ENCODE data around the gene CLASP1. TPM values are rescaled to one million over a fixed set of nuclear protein-coding genes. Genes with fewer than 3 reads are reported as not detected.

Gene CLASP1
- total RNA-seq, 1 experiment from 2014 or later = 27.9 TPM

DNA sequence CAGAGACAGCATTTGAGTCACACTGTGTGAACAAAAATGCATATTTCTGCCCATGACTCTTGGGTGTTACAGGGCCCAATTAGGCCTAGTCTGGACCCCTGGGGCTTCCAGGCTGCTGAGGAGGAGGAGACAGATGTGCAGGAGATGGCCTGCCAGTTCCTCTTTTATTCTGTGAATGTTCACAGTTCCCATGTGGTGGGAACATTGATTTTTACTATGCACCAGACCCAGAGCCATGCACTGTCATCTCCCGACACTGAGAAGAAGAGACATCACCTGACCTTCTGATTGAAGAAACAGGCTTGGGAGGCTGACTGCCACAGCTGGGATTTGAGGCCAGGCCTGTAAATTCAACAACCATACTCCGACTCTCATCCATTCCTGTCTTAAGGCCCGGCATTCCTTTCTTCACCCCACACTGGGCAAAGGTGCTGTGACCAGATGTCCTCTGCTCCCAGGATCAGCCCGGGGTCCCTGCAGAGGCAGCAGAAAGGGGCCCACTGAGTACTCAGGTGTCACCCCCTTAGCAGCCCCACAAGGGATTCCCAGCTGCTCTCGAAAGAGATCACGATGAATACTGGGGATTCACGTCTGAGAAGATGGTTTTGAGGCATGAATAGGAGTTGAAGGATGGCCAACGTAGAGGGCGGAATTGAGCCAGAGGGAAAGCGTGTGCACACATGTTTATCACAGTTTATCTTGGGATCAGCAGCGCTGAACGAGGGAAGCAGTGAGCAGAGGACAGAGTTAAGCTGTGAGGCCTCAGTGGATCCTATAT is 360.6 kb downstream of the CLASP1 start:
- no peak for DNase-seq (ENCODE audit: low spot score)

- no peak for DNase-seq (ENCODE audit: low spot score)
These were observed 361.3 kb downstream of the CLASP1 start for GRCh38 chr2:121287956-121288355.

Small RNA genes within 50 kb of the gene (small RNA-seq; reads per million reads assigned to genes)
- not detected for gene RF00019
- 1,274 reads per million, percentile 99 among the genes with 10 or more reads in this experiment for gene RNU4ATAC

Other genes starting within 250 kb of the CLASP1 start
- not detected in 2 replicates for gene RNU4ATAC, start 118.6 kb downstream of the CLASP1 start, total RNA-seq (2014; rRNA removed; shearing (Covaris generic))
- gene NIFK, start 87.4 kb upstream of the CLASP1 start, total RNA-seq (2014; rRNA removed; shearing (Covaris generic)) = 25.9 and 28.4 TPM in 2 replicates
- 31.6 and 43.8 TPM in 2 replicates for gene TSN, start 106.2 kb upstream of the CLASP1 start, total RNA-seq (2014; rRNA removed; shearing (Covaris generic))